HG02938 (cell line): Measurements from ENCODE around the gene CCDC149.

Experiments used
- ATAC-seq: cut with Tn5 transposase; IDR thresholded peaks from one replicate; pipeline ENCODE4 v1.9.1; 2021; ENCODE audit warnings: mild to moderate bottlenecking, moderate library complexity; ENCODE audit not compliant: unreplicated experiment

The CCDC149 gene

GRCh38 chr4:24881508-24882196 lies 31.2 kb downstream of the CCDC149 start:
- no peak for ATAC-seq

GRCh38 chr4:24880186-24880585 lies 32.7 kb downstream of the CCDC149 start:
- ATAC-seq: no peak

DNA sequence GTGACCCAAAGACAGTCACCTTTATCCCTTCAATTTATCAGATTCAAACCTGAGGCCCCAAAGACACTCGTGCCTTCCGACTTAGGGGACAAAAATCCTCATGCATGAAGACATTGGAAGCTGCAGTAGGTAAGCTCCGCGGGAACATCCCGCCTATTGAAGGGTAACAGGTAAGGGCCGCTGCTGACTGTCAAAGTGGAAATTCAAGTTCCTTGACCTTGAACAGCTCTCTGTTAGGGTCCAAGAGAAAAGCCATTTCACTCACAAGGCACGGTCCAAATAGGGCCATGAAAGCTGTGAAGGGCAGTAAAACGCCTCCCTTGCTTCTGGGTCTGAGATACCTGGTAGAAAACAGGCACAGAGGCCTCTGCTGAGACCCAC lies 34.2 kb downstream of the CCDC149 start:
- ATAC-seq: no peak

DNA sequence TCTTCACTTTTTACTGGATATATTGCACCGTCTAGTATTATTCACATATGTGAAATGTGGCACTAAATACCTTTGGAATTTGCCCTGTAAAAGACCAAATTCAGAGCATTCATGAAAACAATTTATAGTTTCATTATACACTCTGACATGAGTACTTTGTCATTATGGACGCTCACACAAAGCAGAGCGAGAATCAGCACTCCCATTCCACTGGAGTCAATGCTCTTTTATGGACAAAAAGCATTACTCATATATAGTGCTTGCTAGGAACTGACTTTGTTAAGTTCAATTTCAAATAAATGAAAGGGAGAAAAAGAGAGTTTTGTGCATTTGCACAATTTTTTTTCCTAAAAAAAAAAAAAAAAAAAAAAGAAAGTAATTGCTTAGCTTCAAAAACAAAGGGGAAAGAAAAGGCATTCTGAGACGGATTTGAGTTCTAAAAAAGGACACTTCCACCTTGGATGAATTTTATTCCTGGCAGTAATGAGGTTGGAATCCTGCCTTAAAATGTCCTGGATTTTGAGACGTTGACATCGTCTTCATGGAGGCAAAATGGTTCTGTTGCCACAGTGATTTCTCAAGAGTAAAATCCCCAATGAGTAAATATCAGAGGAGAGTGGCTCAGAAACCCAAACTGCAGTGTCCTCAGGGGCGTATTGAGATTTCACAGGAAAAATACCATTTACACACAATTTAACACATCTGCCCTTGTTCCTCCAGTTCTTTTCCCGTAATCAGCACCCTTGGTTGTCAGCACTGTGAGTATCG lies 34.8 kb downstream of the CCDC149 start:
- ATAC-seq: no peak

DNA sequence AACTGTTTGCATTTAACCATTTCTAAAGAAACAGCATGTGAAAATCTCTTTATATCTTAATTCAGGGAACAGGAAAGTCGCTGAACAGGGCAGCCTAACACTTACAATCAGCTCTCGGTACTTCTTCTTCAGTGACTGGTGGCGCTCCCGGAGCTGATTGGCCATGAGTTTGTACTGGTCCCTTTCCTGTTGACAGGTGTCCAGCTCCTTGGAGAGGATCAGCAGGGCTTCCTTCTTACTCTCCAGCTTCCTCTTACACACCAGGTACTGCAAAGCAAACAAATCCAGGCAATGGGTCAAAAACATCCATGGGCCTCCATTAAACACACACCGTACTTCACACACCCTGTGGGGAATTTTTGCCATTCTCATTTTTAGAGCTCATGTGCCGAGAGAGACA lies 36.4 kb downstream of the CCDC149 start:
- no peak for ATAC-seq

DNA sequence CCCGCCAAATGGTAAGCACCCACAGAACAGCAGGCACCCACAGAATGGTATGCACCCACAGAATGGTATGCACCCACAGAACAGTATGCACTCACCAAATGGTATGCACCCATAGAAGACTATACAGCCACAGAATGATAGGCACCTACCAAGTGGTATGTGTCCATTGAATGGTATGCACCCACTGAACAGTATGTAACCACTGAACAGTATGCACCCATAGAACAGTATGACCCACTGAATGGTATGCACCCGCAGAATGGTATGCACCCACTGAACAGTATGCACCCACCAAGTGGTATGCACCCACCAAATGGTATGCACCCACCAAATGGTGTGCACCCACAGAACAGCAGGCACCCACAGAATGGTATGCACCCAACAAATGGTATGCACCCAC lies 40.1 kb downstream of the CCDC149 start:
- ATAC-seq: no peak

- no peak for ATAC-seq
Observed at GRCh38 chr4:24871210-24871609, 41.6 kb downstream of the CCDC149 start.

GRCh38 chr4:24867766-24868296 lies 45.0 kb downstream of the CCDC149 start:
- no peak for ATAC-seq

GRCh38 chr4:24867251-24867650 lies 45.6 kb downstream of the CCDC149 start:
- ATAC-seq: no peak

GRCh38 chr4:24865401-24865800 lies 47.4 kb downstream of the CCDC149 start:
- ATAC-seq: no peak

GRCh38 chr4:24863799-24864198 lies 49.0 kb downstream of the CCDC149 start:
- no peak for ATAC-seq

DNA sequence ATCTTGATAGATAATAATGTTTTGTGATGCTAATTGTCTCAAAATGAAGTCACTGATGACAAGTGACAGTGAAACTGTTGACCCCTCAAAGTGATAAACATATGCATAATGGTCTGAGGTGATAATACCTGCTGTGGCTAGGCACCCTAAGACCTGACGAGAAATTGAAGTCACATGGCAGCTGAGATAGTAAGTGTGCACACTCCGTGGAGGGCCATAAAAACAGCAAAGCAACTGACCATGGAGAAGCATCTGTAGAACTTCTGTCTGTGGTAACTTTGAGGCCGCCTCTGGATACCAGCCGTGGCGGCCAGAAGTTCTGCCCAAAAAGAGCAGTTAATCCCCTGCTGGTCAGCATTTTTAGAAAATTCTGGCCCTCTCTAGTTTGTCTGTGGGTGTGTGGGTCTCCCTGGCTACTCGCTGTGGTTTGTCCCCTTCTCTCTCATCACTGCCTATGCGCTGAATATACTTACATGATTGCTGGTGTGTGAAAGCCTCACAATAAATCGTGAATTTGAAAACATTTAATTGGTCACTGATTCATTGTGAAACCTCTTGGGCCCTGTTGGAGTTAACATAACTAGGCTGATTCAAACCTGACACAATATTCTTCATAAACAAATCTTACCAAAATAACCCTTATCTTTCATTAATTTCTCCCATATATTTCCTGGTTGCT lies 50.6 kb downstream of the CCDC149 start:
- peak; percentile 78 for ATAC-seq

DNA sequence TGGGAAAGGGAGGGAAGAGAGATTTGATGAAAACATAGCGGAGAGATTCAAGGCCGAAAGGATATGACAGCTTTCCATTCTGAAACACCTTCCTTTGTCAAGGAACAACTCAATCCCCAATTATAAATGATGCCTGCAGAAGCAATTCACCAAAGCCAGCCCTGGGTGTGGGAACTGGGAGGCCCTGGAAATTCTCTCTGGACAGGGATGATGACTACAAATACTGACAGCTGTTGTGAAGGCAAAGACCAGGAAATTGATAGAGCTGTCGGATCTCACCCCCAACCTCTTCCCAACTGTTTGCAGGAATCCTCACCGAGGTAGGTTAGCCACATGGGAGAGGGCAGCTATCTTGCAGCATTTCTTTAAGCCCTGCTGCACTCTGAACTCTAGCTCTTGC lies 54.3 kb downstream of the CCDC149 start:
- ATAC-seq: no peak

DNA sequence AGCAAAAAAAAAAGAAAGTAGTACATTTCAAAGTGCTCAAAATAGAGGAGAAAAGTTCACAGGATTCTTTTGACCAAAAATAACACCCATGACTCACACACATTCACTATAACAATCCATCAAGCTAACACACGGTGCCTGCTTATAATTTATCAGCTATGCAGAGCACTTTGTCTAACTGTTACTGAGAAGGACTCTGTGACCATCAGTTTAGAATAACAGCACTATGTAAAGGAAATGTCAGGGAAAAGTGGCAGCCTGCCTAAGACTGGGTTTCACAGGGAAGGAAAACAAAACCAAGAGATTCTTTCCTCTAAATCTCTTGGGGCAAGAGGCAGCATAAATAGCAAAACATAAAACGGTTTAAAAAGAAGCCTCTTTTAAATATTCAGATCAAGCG lies 54.8 kb downstream of the CCDC149 start:
- ATAC-seq: no peak

GRCh38 chr4:24856586-24856985 lies 56.3 kb downstream of the CCDC149 start:
- ATAC-seq: peak; percentile 92

GRCh38 chr4:24855741-24856140 lies 57.1 kb downstream of the CCDC149 start:
- ATAC-seq: no peak

- ATAC-seq: no peak
Observed at GRCh38 chr4:24853142-24853541, 59.7 kb downstream of the CCDC149 start.

DNA sequence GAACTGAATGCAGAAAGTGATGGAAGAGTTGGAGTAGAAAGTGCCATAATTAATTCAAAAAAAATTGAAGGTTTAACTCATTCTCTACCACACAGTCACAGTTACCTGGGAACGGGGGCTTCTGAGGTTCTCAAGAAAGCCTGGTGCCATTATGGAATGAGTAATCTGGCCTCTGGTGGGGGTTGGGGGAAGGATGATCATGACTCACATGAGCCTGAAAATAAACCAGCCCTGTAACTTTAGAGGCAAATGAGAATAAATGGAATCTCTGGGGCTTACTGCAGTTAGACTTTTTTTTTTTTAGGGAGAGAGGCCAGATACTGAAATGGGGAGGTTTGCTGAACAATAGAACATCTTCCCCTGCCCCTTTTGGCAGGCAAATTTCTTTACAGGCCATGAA lies 62.2 kb downstream of the CCDC149 start:
- ATAC-seq: no peak

DNA sequence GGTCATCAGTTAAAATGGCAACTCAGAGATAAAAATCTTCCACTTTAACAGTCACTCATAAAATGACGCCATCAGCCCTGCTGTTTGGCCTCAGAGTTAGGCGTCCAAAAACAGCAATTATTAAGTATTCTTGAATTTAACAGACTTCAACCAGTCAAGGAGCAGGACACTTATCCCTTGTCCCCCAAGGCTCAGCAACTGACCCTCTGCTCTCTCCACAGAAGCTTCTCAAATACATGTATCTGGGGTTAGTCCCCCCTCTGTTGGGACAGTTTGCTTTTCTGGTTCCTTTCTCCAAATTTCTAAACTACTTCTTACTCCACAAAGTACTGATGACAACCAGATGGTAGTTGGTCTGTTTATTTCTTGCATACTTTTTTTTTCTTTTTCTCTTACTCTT lies 63.1 kb downstream of the CCDC149 start:
- no peak for ATAC-seq

GRCh38 chr4:24849351-24849750 lies 63.5 kb downstream of the CCDC149 start:
- ATAC-seq: no peak

DNA sequence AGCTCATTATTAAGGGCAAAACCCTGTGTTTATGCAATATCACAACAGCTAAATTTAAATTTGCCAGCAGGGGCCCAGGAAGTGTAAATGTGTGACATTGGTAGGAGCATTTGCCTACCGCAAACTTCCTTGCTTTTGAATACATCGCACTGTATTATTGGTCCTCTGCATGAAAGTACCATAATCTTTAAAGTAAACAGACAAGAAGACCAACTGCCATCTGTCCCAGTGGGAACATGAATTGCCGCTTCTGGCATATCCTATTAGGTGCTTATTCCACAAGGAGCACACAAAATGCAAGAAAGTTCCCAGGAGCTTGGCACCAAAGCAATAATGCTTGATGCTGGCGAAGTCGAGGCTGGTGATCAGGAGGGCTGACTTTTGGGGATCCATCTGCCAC lies 66.1 kb downstream of the CCDC149 start:
- no peak for ATAC-seq

DNA sequence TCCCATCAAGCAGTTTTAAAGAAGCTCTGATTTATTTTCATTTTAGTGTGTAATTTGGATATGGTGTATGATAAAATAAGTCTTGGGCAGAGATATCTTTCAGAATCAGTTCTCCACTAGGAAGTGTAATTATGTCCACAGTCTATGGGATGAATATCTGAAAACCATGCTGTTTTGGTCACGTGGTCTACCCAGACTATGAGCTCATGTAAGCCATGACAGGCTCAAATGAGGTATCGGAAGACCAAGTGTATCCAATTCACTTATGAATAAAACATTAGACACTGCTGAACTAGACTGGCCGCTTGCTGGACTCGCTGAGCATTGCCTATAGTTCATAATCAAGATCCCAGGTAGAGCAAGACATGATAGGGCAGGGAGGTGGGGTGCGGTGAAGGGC lies 66.9 kb downstream of the CCDC149 start:
- ATAC-seq: no peak
